HepG2 (cell line): ENCODE results near the gene LIPT2. TPM values are rescaled to one million over a fixed set of nuclear protein-coding genes. Genes with fewer than 3 reads are reported as not detected.

Source experiments
- CEBPG ChIP-seq: IDR thresholded peaks from 2 replicates; pipeline ENCODE4 v1.6.1; 2016
- CHCHD3 ChIP-seq: sonication (generic); formaldehyde crosslinking; IDR thresholded peaks from 2 replicates; pipeline ENCODE4 v1.8.0; 2022; ENCODE audit warnings: mild to moderate bottlenecking, missing genetic modification reagents, moderate library complexity
- DR1 ChIP-seq: sonication (generic); formaldehyde crosslinking; IDR thresholded peaks from 2 replicates; pipeline ENCODE4 v1.8.0; 2021; ENCODE audit warnings: mild to moderate bottlenecking, missing genetic modification reagents, inconsistent platforms
- FOXK2 ChIP-seq: fragments of 450-650 bp; IDR thresholded peaks from 2 replicates; pipeline ENCODE4 v1.6.1; 2016
- IKZF4 ChIP-seq: sonication (generic); formaldehyde crosslinking; IDR thresholded peaks from 2 replicates; pipeline ENCODE4 v1.5.1; 2020; ENCODE audit warnings: borderline replicate concordance, mild to moderate bottlenecking, low read depth, missing genetic modification reagents; ENCODE audit errors: not compliant biosample characterization
- NONO ChIP-seq, 2 experiments: fragments of 450-650 bp in 1 of 2; sonication (generic) in 1 of 2; formaldehyde crosslinking in 1 of 2; IDR thresholded peaks in 1 of 2; conservative IDR thresholded peaks in 1 of 2; 2 replicates each; pipeline versions ENCODE4 v1.6.1 to v1.8.0; 2017 to 2022; ENCODE audit warnings: mild to moderate bottlenecking in 1 of 2, missing genetic modification reagents in 1 of 2, moderate library complexity in 1 of 2
- PAF1 ChIP-seq: IDR thresholded peaks from 2 replicates; pipeline ENCODE4 v1.6.1; 2016; ENCODE audit warnings: missing genetic modification reagents, missing compliant biosample characterization
- POLR2AphosphoS5 ChIP-seq: IDR thresholded peaks from 2 replicates; pipeline ENCODE4 v1.6.1; 2012; ENCODE audit warnings: low read depth, low read length
- PRPF4 ChIP-seq: fragments of 200-400 bp; formaldehyde crosslinking; IDR thresholded peaks from 2 replicates; pipeline ENCODE4 v1.6.1; 2016; ENCODE audit warnings: low read length, low read depth; ENCODE audit not compliant: poor library complexity, severe bottlenecking
- RBM22 ChIP-seq: fragments of 200-400 bp; formaldehyde crosslinking; optimal IDR thresholded peaks from 2 replicates; pipeline ENCODE3; 2017; ENCODE audit warnings: mild to moderate bottlenecking, low read length, moderate library complexity
- REPIN1 ChIP-seq: sonication (generic); formaldehyde crosslinking; IDR thresholded peaks from 2 replicates; pipeline ENCODE4 v1.8.0; 2022; ENCODE audit warnings: missing genetic modification reagents, low read depth, mild to moderate bottlenecking, borderline replicate concordance
- TEF ChIP-seq: sonication (generic); formaldehyde crosslinking; IDR thresholded peaks from 2 replicates; pipeline ENCODE4 v1.5.0; 2020; ENCODE audit warnings: missing genetic modification reagents
- ZBTB8A ChIP-seq: sonication (generic); formaldehyde crosslinking; IDR thresholded peaks from 2 replicates; pipeline ENCODE4 v1.4.0; 2020; ENCODE audit warnings: mild to moderate bottlenecking, low read depth, missing genetic modification reagents, borderline replicate concordance
- ZNF292 ChIP-seq: sonication (generic); formaldehyde crosslinking; IDR thresholded peaks from 2 replicates; pipeline ENCODE4 v1.8.1; 2022; ENCODE audit warnings: mild to moderate bottlenecking, low read depth, missing genetic modification reagents, borderline replicate concordance
- ZNF337 ChIP-seq: sonication (generic); formaldehyde crosslinking; IDR thresholded peaks from 2 replicates; pipeline ENCODE4 v1.5.1; 2020; ENCODE audit warnings: missing genetic modification reagents, low read depth, mild to moderate bottlenecking, borderline replicate concordance
- ZNF512B ChIP-seq: sonication (generic); formaldehyde crosslinking; IDR thresholded peaks from 2 replicates; pipeline ENCODE4 v1.5.1; 2020; ENCODE audit warnings: missing genetic modification reagents, mild to moderate bottlenecking, borderline replicate concordance
- ZNF549 ChIP-seq: sonication (generic); formaldehyde crosslinking; IDR thresholded peaks from 2 replicates; pipeline ENCODE4 v1.5.0; 2020; ENCODE audit warnings: missing genetic modification reagents
- ZNF605 ChIP-seq: sonication (generic); formaldehyde crosslinking; IDR thresholded peaks from 2 replicates; pipeline ENCODE4 v1.8.0; 2022; ENCODE audit warnings: mild to moderate bottlenecking, missing genetic modification reagents
- ZSCAN12 ChIP-seq: sonication (generic); formaldehyde crosslinking; IDR thresholded peaks from 2 replicates; pipeline ENCODE4 v1.9.0; 2021; ENCODE audit warnings: mild to moderate bottlenecking, missing genetic modification reagents
- polyA plus RNA-seq, 8 experiments: library from polyadenylated mRNA; depleted of rRNA in 3 of 8; stranded (reverse) in 7 of 8; unstranded in 1 of 8; fragments of >200 nt; fragmentation: Illumina TruSeq in 4 of 8; extraction: Trizol in 4 of 8; gene quantifications; 2 replicates each; pipeline versions ENCODE4 v1.2.1 to v1.2.3, GENCODE V29; 2011 to 2016; ENCODE audit warnings: low read depth in 4 of 8, missing spikeins in 1 of 8, mixed read lengths in 1 of 8; ENCODE audit not compliant: insufficient read depth in 1 of 8
- total RNA-seq, 5 experiments: library from RNA; depleted of rRNA; stranded (reverse); fragments of >200 nt; fragmentation: Illumina TruSeq; extraction: Trizol; gene quantifications; 2 replicates each; pipeline ENCODE4 v1.2.3, GENCODE V29; 2016; ENCODE audit warnings: low read depth in 1 of 5
- TF ChIP-seq, protein P1 (sequence below): sonication (generic); formaldehyde crosslinking; IDR thresholded peaks from 2 replicates; pipeline ENCODE4 v1.4.0; 2020; ENCODE audit warnings: missing genetic modification reagents, borderline replicate concordance

LIPT2 gene
- total and polyA plus RNA-seq, 2 of the 13 experiments (the other 11 are each of a cell fraction or from before 2014, with no cell fraction given), result 3.0 to 5.6 TPM

DNA sequence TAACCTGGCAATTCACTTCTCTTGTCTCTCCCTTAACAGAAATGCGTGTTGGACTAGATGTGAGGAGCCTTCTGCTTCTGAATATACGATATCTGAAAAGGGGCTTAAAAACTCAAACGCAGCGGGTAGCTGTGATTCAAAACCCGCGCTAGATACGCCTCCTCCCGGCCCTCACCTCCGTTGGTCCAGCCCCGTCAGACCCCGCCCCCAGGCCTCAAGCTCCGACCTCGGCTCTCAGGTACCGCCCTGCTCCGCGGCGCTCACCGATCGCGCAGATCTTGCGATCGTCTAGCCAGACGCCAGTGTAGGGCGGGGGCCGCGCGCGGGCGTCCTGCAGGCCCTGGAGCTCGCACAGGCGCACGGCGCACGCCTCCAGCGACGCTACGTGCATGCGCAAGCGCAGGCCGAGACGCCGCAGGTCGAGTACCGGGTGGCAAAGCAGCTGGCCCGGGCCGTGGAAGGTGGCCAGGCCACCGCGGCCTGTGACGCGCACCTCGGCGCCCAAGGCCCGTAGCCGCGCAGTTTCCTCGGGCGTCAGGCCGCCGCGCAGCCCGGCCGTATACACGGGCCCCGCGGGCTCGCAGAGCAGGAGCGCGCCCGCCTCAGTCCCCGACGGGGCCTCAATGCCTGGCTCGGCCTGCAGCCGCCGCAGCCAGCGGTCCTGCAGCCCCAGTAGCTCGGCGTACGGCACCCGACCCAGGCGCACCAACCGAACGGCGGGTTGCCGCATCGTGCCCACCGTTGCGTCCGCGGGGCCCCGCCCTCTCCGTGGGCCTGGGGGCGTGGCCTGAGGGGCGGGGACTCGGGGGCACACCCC lies at the start of gene LIPT2 (continued):
- 0 out of 2 replicates have a peak, but pooled peaks have one; percentile 39 for TF ChIP-seq TEF (CRISPR knock-in tag)
- TF ChIP-seq RBM22, result no peak
- TF ChIP-seq ZBTB8A (CRISPR knock-in tag), result no peak
- peak; percentile 28; the same call in 1 of the 2 replicates for TF ChIP-seq ZNF605
- TF ChIP-seq REPIN1 (CRISPR knock-in tag), result peak; percentile 80
- peak; percentile 95 for TF ChIP-seq CHCHD3 (CRISPR knock-in tag)
- TF ChIP-seq PAF1 (CRISPR knock-in tag), result no peak
- peak; percentile 68; the same call in 1 of the 2 replicates for TF ChIP-seq ZNF337
- TF ChIP-seq ZSCAN12, result peak; percentile 51
- TF ChIP-seq, protein P1, sequence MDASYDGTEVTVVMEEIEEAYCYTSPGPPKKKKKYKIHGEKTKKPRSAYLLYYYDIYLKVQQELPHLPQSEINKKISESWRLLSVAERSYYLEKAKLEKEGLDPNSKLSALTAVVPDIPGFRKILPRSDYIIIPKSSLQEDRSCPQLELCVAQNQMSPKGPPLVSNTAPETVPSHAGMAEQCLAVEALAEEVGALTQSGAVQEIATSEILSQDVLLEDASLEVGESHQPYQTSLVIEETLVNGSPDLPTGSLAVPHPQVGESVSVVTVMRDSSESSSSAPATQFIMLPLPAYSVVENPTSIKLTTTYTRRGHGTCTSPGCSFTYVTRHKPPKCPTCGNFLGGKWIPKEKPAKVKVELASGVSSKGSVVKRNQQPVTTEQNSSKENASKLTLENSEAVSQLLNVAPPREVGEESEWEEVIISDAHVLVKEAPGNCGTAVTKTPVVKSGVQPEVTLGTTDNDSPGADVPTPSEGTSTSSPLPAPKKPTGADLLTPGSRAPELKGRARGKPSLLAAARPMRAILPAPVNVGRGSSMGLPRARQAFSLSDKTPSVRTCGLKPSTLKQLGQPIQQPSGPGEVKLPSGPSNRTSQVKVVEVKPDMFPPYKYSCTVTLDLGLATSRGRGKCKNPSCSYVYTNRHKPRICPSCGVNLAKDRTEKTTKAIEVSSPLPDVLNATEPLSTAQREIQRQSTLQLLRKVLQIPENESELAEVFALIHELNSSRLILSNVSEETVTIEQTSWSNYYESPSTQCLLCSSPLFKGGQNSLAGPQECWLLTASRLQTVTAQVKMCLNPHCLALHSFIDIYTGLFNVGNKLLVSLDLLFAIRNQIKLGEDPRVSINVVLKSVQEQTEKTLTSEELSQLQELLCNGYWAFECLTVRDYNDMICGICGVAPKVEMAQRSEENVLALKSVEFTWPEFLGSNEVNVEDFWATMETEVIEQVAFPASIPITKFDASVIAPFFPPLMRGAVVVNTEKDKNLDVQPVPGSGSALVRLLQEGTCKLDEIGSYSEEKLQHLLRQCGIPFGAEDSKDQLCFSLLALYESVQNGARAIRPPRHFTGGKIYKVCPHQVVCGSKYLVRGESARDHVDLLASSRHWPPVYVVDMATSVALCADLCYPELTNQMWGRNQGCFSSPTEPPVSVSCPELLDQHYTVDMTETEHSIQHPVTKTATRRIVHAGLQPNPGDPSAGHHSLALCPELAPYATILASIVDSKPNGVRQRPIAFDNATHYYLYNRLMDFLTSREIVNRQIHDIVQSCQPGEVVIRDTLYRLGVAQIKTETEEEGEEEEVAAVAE (CRISPR knock-in tag), result no peak
- TF ChIP-seq POLR2AphosphoS5, result peak; percentile 71
- TF ChIP-seq ZNF512B (CRISPR knock-in tag), result no peak
- TF ChIP-seq FOXK2, result no peak
- no peak for TF ChIP-seq ZNF292 (CRISPR knock-in tag)
- TF ChIP-seq NONO (IDR thresholded peaks at IDR 0.05), result no peak
- TF ChIP-seq NONO (CRISPR knock-in tag; conservative IDR thresholded peaks at IDR 0.05), result peak; percentile 80
- peak; percentile 68 for TF ChIP-seq DR1 (CRISPR knock-in tag)
- no peak for TF ChIP-seq PRPF4
- TF ChIP-seq IKZF4 (CRISPR knock-in tag), result peak; percentile 93
- TF ChIP-seq ZNF549 (CRISPR knock-in tag), result no peak
- TF ChIP-seq CEBPG, result 0 out of 2 replicates have a peak, but pooled peaks have one; percentile 8
